CD8-positive, alpha-beta memory T cell (primary cell): ENCODE results near the gene GMDS. TPM values are rescaled to one million over a fixed set of nuclear protein-coding genes. Genes with fewer than 3 reads are reported as not detected.
A peak's percentile ranks its signal among the peaks of the same experiment; 100 is the strongest.

Source experiments
- CTCF ChIA-PET: fragments of 350-600 bp; sonication (Branson Sonifier 250); formaldehyde crosslinking; loops from one replicate; lab custom pipeline; 2021; ENCODE audit warnings: antibody characterized with exemption; lab: Charles Lee
- POLR2A ChIA-PET: fragments of 350-600 bp; sonication (Branson Sonifier 250); formaldehyde crosslinking; loops from one replicate; lab custom pipeline; 2021; ENCODE audit warnings: antibody characterized with exemption; lab: Charles Lee
- DNase-seq, 5 donors: peaks; one replicate each; pipeline versions ENCODE4 v3.0.0 to v3.0.0-alpha.2; 2020 to 2022; ENCODE audit warnings: mixed read lengths in 1 of 5
- H3K27ac ChIP-seq: one replicate; pipeline ENCODE4 v1.7.0; 2013; ENCODE audit warnings: low read depth, mild to moderate bottlenecking, low read length, moderate library complexity
- H3K27me3 ChIP-seq: 2 replicates; pipeline ENCODE4 v1.7.0; 2013; ENCODE audit warnings: low read length, mild to moderate bottlenecking; ENCODE audit not compliant: insufficient read depth, poor library complexity, severe bottlenecking
- H3K36me3 ChIP-seq: 2 replicates; pipeline ENCODE4 v1.7.0; 2013; ENCODE audit warnings: mild to moderate bottlenecking, low read length, moderate library complexity; ENCODE audit not compliant: insufficient read depth
- H3K4me1 ChIP-seq: 2 replicates; pipeline ENCODE4 v1.7.0; 2013; ENCODE audit warnings: mild to moderate bottlenecking, low read length, moderate library complexity; ENCODE audit not compliant: insufficient read depth
- H3K4me3 ChIP-seq: 2 replicates; pipeline ENCODE4 v1.7.0; 2013; ENCODE audit warnings: mild to moderate bottlenecking, low read length
- H3K9me3 ChIP-seq: 2 replicates; pipeline ENCODE4 v1.7.0; 2013; ENCODE audit warnings: mild to moderate bottlenecking, low read length
- H3K27ac Mint-ChIP-seq, 8 donors: one replicate each; pipeline ENCODE4 v1.8.0; 2020 to 2021; ENCODE audit warnings: mixed read lengths in 8 of 8, mild to moderate bottlenecking in 6 of 8, inconsistent platforms in 3 of 8, moderate library complexity in 3 of 8
- H3K27me3 Mint-ChIP-seq, 2 donors: one replicate each; pipeline ENCODE4 v1.8.0; 2020 to 2021; ENCODE audit warnings: mixed read lengths in 2 of 2, mild to moderate bottlenecking in 1 of 2, moderate library complexity in 1 of 2
- H3K36me3 Mint-ChIP-seq, 3 donors: one replicate each; pipeline ENCODE4 v1.8.0; 2020 to 2021; ENCODE audit warnings: mixed read lengths in 3 of 3, inconsistent platforms in 1 of 3, mild to moderate bottlenecking in 1 of 3
- H3K4me1 Mint-ChIP-seq, 3 donors: one replicate each; pipeline ENCODE4 v1.8.0; 2020 to 2021; ENCODE audit warnings: mixed read lengths in 3 of 3, inconsistent platforms in 1 of 3, mild to moderate bottlenecking in 1 of 3
- H3K4me3 Mint-ChIP-seq, 7 donors: one replicate each; pipeline ENCODE4 v1.8.0; 2020 to 2021; ENCODE audit warnings: mixed read lengths in 7 of 7, mild to moderate bottlenecking in 6 of 7, moderate library complexity in 4 of 7, inconsistent platforms in 2 of 7
- H3K9me3 Mint-ChIP-seq, 5 donors: one replicate each; pipeline ENCODE4 v1.8.0; 2020 to 2022; ENCODE audit warnings: mixed read lengths in 5 of 5, mild to moderate bottlenecking in 3 of 5, moderate library complexity in 2 of 5, inconsistent platforms in 1 of 5
- polyA plus RNA-seq: library from polyadenylated mRNA; unstranded; fragments of 300-500 nt; fragmentation: Illumina TruSeq; gene quantifications from one replicate; pipeline ENCODE4 v1.2.3, GENCODE V29; 2021
- total RNA-seq, 2 experiments: library from RNA; stranded (reverse); gene quantifications; one replicate each; pipeline ENCODE4 v1.2.3, GENCODE V29; 2021

GMDS gene
- total and polyA plus RNA-seq, 3 experiments from 2014 or later: 16.4 to 33.4 (median 28.6) TPM

- Histone ChIP-seq H3K4me1 (peaks cover 21% of the 10 kb centered on the region), H3K27ac (no peak overlapping the region), H3K4me3 (no peak overlapping the region), H3K27me3 (no peaks in the 10 kb centered on the region), H3K36me3 (no peaks in the 10 kb centered on the region), H3K9me3 (no peaks in the 10 kb centered on the region)
- Mint-ChIP-seq H3K36me3 (peaks cover 0 to 5% (median 0%) of the 10 kb centered on the region in 3 donors), H3K9me3 (no peaks in the 10 kb centered on the region), H3K27me3 (no peaks in the 10 kb centered on the region), H3K4me3 (no peak overlapping the region), H3K4me1 (peaks cover 21 to 25% (median 22%) of the 10 kb centered on the region in 3 donors), H3K27ac (peak overlapping the region in 1 of 8 donors; percentile 1)
- DNase-seq: no peak
- POLR2A ChIA-PET: no interaction called here
- CTCF ChIA-PET: no interaction called here
Measured at GRCh38 chr6:2035046-2035445, 210.4 kb downstream of the GMDS start.

GRCh38 chr6:2034256-2034655, 211.1 kb downstream of the GMDS start:
- Mint-ChIP-seq H3K9me3 (no peaks in the 10 kb centered on the region), H3K27me3 (no peaks in the 10 kb centered on the region), H3K4me1 (peaks cover 21 to 24% (median 23%) of the 10 kb centered on the region in 3 donors), H3K36me3 (peaks cover 0 to 5% (median 0%) of the 10 kb centered on the region in 3 donors), H3K4me3 (no peak overlapping the region), H3K27ac (peak overlapping the region in 1 of 8 donors; percentile 10)
- POLR2A ChIA-PET: no interaction called here
- Histone ChIP-seq H3K36me3 (no peaks in the 10 kb centered on the region), H3K9me3 (no peaks in the 10 kb centered on the region), H3K4me1 (peaks cover 21% of the 10 kb centered on the region), H3K27me3 (no peaks in the 10 kb centered on the region), H3K4me3 (no peak overlapping the region), H3K27ac (no peak overlapping the region)
- DNase-seq: no peak
- CTCF ChIA-PET: no interaction called here

GRCh38 chr6:2033544-2033943, 211.9 kb downstream of the GMDS start:
- Mint-ChIP-seq H3K27ac (no peak overlapping the region), H3K36me3 (peaks cover 0 to 5% (median 0%) of the 10 kb centered on the region in 3 donors), H3K4me3 (no peak overlapping the region), H3K27me3 (no peaks in the 10 kb centered on the region), H3K4me1 (peaks cover 18 to 23% (median 22%) of the 10 kb centered on the region in 3 donors), H3K9me3 (no peaks in the 10 kb centered on the region)
- Histone ChIP-seq H3K9me3 (no peaks in the 10 kb centered on the region), H3K27me3 (no peaks in the 10 kb centered on the region), H3K4me1 (peaks cover 16% of the 10 kb centered on the region), H3K4me3 (no peak overlapping the region), H3K27ac (no peak overlapping the region), H3K36me3 (no peaks in the 10 kb centered on the region)
- no peak for DNase-seq
- ChIA-PET POLR2A (no interaction called here), CTCF (no interaction called here)

GRCh38 chr6:2030682-2031244, 214.6 kb downstream of the GMDS start:
- Histone ChIP-seq H3K36me3 (no peaks in the 10 kb centered on the region), H3K4me3 (no peak overlapping the region), H3K9me3 (no peaks in the 10 kb centered on the region), H3K27ac (no peak overlapping the region), H3K4me1 (no peaks in the 10 kb centered on the region), H3K27me3 (no peaks in the 10 kb centered on the region)
- Mint-ChIP-seq H3K27me3 (no peaks in the 10 kb centered on the region), H3K27ac (no peak overlapping the region), H3K4me1 (peaks cover 6 to 13% (median 7%) of the 10 kb centered on the region in 3 donors), H3K4me3 (no peak overlapping the region), H3K9me3 (no peaks in the 10 kb centered on the region), H3K36me3 (peaks cover 0 to 5% (median 0%) of the 10 kb centered on the region in 3 donors)
- POLR2A ChIA-PET: no interaction called here
- no peak for DNase-seq
- CTCF ChIA-PET: no interaction called here

- no peak overlapping the region for H3K4me3 ChIP-seq
- Mint-ChIP-seq H3K9me3 (no peaks in the 10 kb centered on the region), H3K4me3 (no peak overlapping the region), H3K36me3 (peaks cover 0 to under 1% (median 0%) of the 10 kb centered on the region in 3 donors), H3K27me3 (no peaks in the 10 kb centered on the region), H3K4me1 (peaks cover 6 to 13% (median 7%) of the 10 kb centered on the region in 3 donors), H3K27ac (no peak overlapping the region)
- no peaks in the 10 kb centered on the region for H3K4me1 ChIP-seq
- DNase-seq: no peak
- no peak overlapping the region for H3K27ac ChIP-seq
- ChIA-PET POLR2A (no interaction called here), CTCF (no interaction called here)
- H3K27me3 ChIP-seq: no peaks in the 10 kb centered on the region
- H3K36me3 ChIP-seq: no peaks in the 10 kb centered on the region
- no peaks in the 10 kb centered on the region for H3K9me3 ChIP-seq
Measured at GRCh38 chr6:2029952-2030351, 215.5 kb downstream of the GMDS start.

- H3K9me3 Mint-ChIP-seq: no peaks in the 10 kb centered on the region
- H3K4me1 ChIP-seq: peaks cover 2% of the 10 kb centered on the region
- H3K27me3 Mint-ChIP-seq: no peaks in the 10 kb centered on the region
- DNase-seq: no peak
- no peak overlapping the region for H3K4me3 Mint-ChIP-seq
- no peak overlapping the region for H3K4me3 ChIP-seq
- ChIA-PET POLR2A (no interaction called here), CTCF (no interaction called here)
- H3K27ac ChIP-seq: no peak overlapping the region
- peak overlapping the region in 1 of 8 donors; percentile 1 for H3K27ac Mint-ChIP-seq
- no peaks in the 10 kb centered on the region for H3K27me3 ChIP-seq
- peaks cover 6 to 16% (median 7%) of the 10 kb centered on the region in 3 donors for H3K4me1 Mint-ChIP-seq
- H3K36me3 ChIP-seq: no peaks in the 10 kb centered on the region
- no peaks in the 10 kb centered on the region for H3K9me3 ChIP-seq
- H3K36me3 Mint-ChIP-seq: no peaks in the 10 kb centered on the region
Measured at GRCh38 chr6:2029130-2029794, 216.1 kb downstream of the GMDS start.

- Mint-ChIP-seq H3K27ac (peak overlapping the region in 2 of 8 donors; percentile 5 to 47), H3K9me3 (no peaks in the 10 kb centered on the region), H3K4me1 (peaks cover 7 to 23% (median 8%) of the 10 kb centered on the region in 3 donors), H3K27me3 (no peaks in the 10 kb centered on the region), H3K36me3 (no peaks in the 10 kb centered on the region), H3K4me3 (no peak overlapping the region)
- Histone ChIP-seq H3K36me3 (no peaks in the 10 kb centered on the region), H3K4me1 (peaks cover 9% of the 10 kb centered on the region), H3K27ac (no peak overlapping the region), H3K4me3 (no peak overlapping the region), H3K9me3 (no peaks in the 10 kb centered on the region), H3K27me3 (no peaks in the 10 kb centered on the region)
- CTCF ChIA-PET: no interaction called here
- POLR2A ChIA-PET: no interaction called here
- no peak for DNase-seq
Measured at GRCh38 chr6:2028457-2029038, 216.9 kb downstream of the GMDS start.

- Mint-ChIP-seq H3K27me3 (no peaks in the 10 kb centered on the region), H3K36me3 (peaks cover 0 to 4% (median 0%) of the 10 kb centered on the region in 3 donors), H3K4me3 (no peak overlapping the region), H3K9me3 (no peaks in the 10 kb centered on the region), H3K4me1 (peaks cover 10 to 28% (median 11%) of the 10 kb centered on the region in 3 donors), H3K27ac (no peak overlapping the region)
- Histone ChIP-seq H3K9me3 (no peaks in the 10 kb centered on the region), H3K4me3 (no peak overlapping the region), H3K36me3 (no peaks in the 10 kb centered on the region), H3K27ac (no peak overlapping the region), H3K27me3 (no peaks in the 10 kb centered on the region), H3K4me1 (peaks cover 11% of the 10 kb centered on the region)
- ChIA-PET POLR2A (no interaction called here), CTCF (no interaction called here)
- DNase-seq: no peak
Measured at GRCh38 chr6:2026133-2026532, 219.3 kb downstream of the GMDS start.
